Motor neuron (in vitro differentiated cells): ENCODE results near the gene RHBDL3. TPM values are rescaled to one million over a fixed set of nuclear protein-coding genes. Genes with fewer than 3 reads are reported as not detected.
"Not testable (repeated sequence)": the region's sequence is repeated elsewhere in the genome, so short reads cannot be mapped to it uniquely, and the experiment has no call there.

Source experiments
- ATAC-seq, 8 experiments: fragments of 200-7000 bp; cut with Tn5 transposase; replicated peaks in 6 of 8; 2 replicates each; pipeline ENCODE4 v1.8.0; 2021; ENCODE audit warnings: mild to moderate bottlenecking in 8 of 8, moderate library complexity in 8 of 8
- H3K27ac ChIP-seq, 2 donors: fragments of 250-450 bp; sonication (Bioruptor Pico); 2 replicates each; pipeline ENCODE4 v1.9.0; 2021; ENCODE audit warnings: antibody characterized with exemption in 2 of 2, mild to moderate bottlenecking in 2 of 2, moderate library complexity in 1 of 2
- H3K4me1 ChIP-seq, 2 donors: fragments of 250-450 bp; sonication (Bioruptor Pico); replicated peaks in 1 of 2; 2 replicates each; pipeline ENCODE4 v1.6.1; 2021; ENCODE audit warnings: antibody characterized with exemption in 2 of 2, mild to moderate bottlenecking in 2 of 2, moderate library complexity in 1 of 2
- H3K4me3 ChIP-seq, 5 donors: fragments of 250-450 bp; sonication (Bioruptor Pico); 2 replicates each; pipeline ENCODE4 v1.9.0; 2021; ENCODE audit warnings: antibody characterized with exemption in 5 of 5, mild to moderate bottlenecking in 5 of 5, moderate library complexity in 4 of 5
- WGBS, 10 experiments: fragments of 450-650 bp; shearing (Covaris generic); methylation state at CpG; one replicate each; pipeline ENCODE4 v1.0.0; 2022; 5-methylcytosine and 5-hydroxymethylcytosine counted together
- in situ Hi-C, 9 experiments: fragments of 400-800 bp; cut with MboI; loops; one replicate each; pipeline ENCODE4 v1.15.0; 2021; ENCODE audit warnings: low sequenced_read_pairs in 9 of 9, low pct_unique_long_range_greater_than_20kb in 2 of 9; ENCODE audit not compliant: unreplicated experiment in 9 of 9
- total RNA-seq, 8 experiments: library from RNA; unstranded; fragments of 300-600 nt; gene quantifications; 2 replicates each; pipeline versions ENCODE4 v1.2.3 to v1.2.4, GENCODE V29; 2022

Gene RHBDL3
- total RNA-seq, 8 experiments from 2014 or later: 3.2 to 142 (median 19.9) TPM

- Histone ChIP-seq H3K27ac (peak overlapping the region; percentile 81 to 83), H3K4me1 (peaks cover 65 to 67% of the 10 kb centered on the region in 2 donors), H3K4me3 (no peak overlapping the region)
- peak in 5 of 8 experiments; percentile 81 to 86 (median 81) for ATAC-seq
- in situ Hi-C loops: no loop called here
- 0 to 80% (median 20%) methylated on average over 1 to 6 of the region's 10 CpGs; no CpG with 5 or more reads in 3 of the 10 experiments for WGBS, 10 experiments
Measured at GRCh38 chr17:32302860-32303649, 37.4 kb downstream of the RHBDL3 start.

GRCh38 chr17:32303781-32304288 lies 38.2 kb downstream of the RHBDL3 start:
- WGBS, 10 experiments: 0 to 71% (median 33%) methylated on average over 1 of the region's 2 CpGs; no CpG with 5 or more reads in 3 of the 10 experiments
- H3K27ac ChIP-seq: peak overlapping the region; percentile 74 to 81
- peak; percentile 30 to 72 (median 50) for ATAC-seq

GRCh38 chr17:32305049-32305448 lies 39.4 kb downstream of the RHBDL3 start:
- in situ Hi-C loops: no loop called here
- WGBS, 10 experiments: 0 to 67% (median 60%) methylated on average over 1 of the region's 9 CpGs; no CpG with 5 or more reads in 7 of the 10 experiments
- Histone ChIP-seq H3K4me3 (no peak overlapping the region), H3K4me1 (peaks cover 47% of the 10 kb centered on the region in 2 donors), H3K27ac (peak overlapping the region in 1 of 2 donors; percentile 27)
- ATAC-seq: peak in 1 of 8 experiments; percentile 3

More at GRCh38 chr17:32303781-32304288, 38.2 kb downstream of the RHBDL3 start:
- Histone ChIP-seq H3K4me3 (no peak overlapping the region), H3K4me1 (peaks cover 58 to 59% of the 10 kb centered on the region in 2 donors)
- in situ Hi-C loops: no loop called here

GRCh38 chr17:32307658-32308057 lies 42.0 kb downstream of the RHBDL3 start:
- in situ Hi-C loops: no loop called here

GRCh38 chr17:32311028-32311536 lies 45.5 kb downstream of the RHBDL3 start:
- peaks cover 11 to 19% of the 10 kb centered on the region in 2 donors for H3K4me1 ChIP-seq
- no peak overlapping the region for H3K4me3 ChIP-seq
- peak in 6 of 8 experiments; percentile 23 to 78 (median 68) for ATAC-seq
- 8 to 45% (median 15%) methylated on average over 2 to 9 of the region's 9 CpGs; no CpG with 5 or more reads in 5 of the 10 experiments for WGBS, 10 experiments
- H3K27ac ChIP-seq: peak overlapping the region in 1 of 2 donors; percentile 28
- in situ Hi-C loops: loop anchor here in 1 of 9 experiments (10.0 kb wide), 1 partner anchor 56 kb away; no protein-coding TSS in a partner anchor

More at GRCh38 chr17:32307658-32308057, 42.0 kb downstream of the RHBDL3 start:
- Histone ChIP-seq H3K27ac (no peak overlapping the region), H3K4me3 (no peak overlapping the region), H3K4me1 (peaks cover 40 to 44% of the 10 kb centered on the region in 2 donors)
- 60 to 69% (median 67%) methylated on average over 1 to 2 of the region's 4 CpGs; no CpG with 5 or more reads in 7 of the 10 experiments for WGBS, 10 experiments
- no peak for ATAC-seq

GRCh38 chr17:32314636-32315035 lies 49.0 kb downstream of the RHBDL3 start:
- in situ Hi-C loops: loop anchor here in 1 of 9 experiments (10.0 kb wide), 1 partner anchor 60 kb away; no protein-coding TSS in a partner anchor
- no peak for ATAC-seq
- no peak overlapping the region for H3K27ac ChIP-seq
- H3K4me3 ChIP-seq: no peak overlapping the region
- 60 to 100% (median 92%) methylated on average over 1 to 6 of the region's 9 CpGs; no CpG with 5 or more reads in 6 of the 10 experiments for WGBS, 10 experiments
- H3K4me1 ChIP-seq: peaks cover 11 to 20% of the 10 kb centered on the region in 2 donors

- in situ Hi-C loops: loop anchor here in 1 of 9 experiments (10.0 kb wide), 1 partner anchor 60 kb away; no protein-coding TSS in a partner anchor
- Histone ChIP-seq H3K4me1 (peaks cover 11 to 20% of the 10 kb centered on the region in 2 donors), H3K4me3 (no peak overlapping the region), H3K27ac (no peak overlapping the region)
- no peak for ATAC-seq
- WGBS, 10 experiments: 0 to 100% (median 67%) methylated on average over 1 to 4 of the region's 8 CpGs; no CpG with 5 or more reads in 3 of the 10 experiments
Measured at GRCh38 chr17:32315171-32315570, 49.5 kb downstream of the RHBDL3 start.

GRCh38 chr17:32316653-32317052 lies 51.0 kb downstream of the RHBDL3 start:
- not testable (repeated sequence) for H3K27ac ChIP-seq, ATAC-seq, H3K4me3 ChIP-seq
- H3K4me1 ChIP-seq: peaks cover 0 to 12% of the 10 kb centered on the region in 2 donors
- in situ Hi-C loops: loop anchor here in 1 of 9 experiments (10.0 kb wide), 1 partner anchor 62 kb away; no protein-coding TSS in a partner anchor
- WGBS, 10 experiments: 0 to 100% (median 89%) methylated on average over 1 to 5 of the region's 5 CpGs; no CpG with 5 or more reads in 2 of the 10 experiments

- 50 to 94% (median 67%) methylated on average over 1 to 4 of the region's 4 CpGs; no CpG with 5 or more reads in 1 of the 10 experiments for WGBS, 10 experiments
- no peak for ATAC-seq
- Histone ChIP-seq H3K4me3 (no peak overlapping the region), H3K4me1 (peaks cover 0 to 10% of the 10 kb centered on the region in 2 donors), H3K27ac (peak overlapping the region in 1 of 2 donors; percentile 19)
- in situ Hi-C loops: loop anchor here in 1 of 9 experiments (10.0 kb wide), 1 partner anchor 63 kb away; no protein-coding TSS in a partner anchor
Measured at GRCh38 chr17:32317353-32317752, 51.7 kb downstream of the RHBDL3 start.

GRCh38 chr17:32318071-32318470 lies 52.4 kb downstream of the RHBDL3 start:
- 90 to 100% (median 98%) methylated on average over 2 to 4 of the region's 8 CpGs; no CpG with 5 or more reads in 6 of the 10 experiments for WGBS, 10 experiments
- H3K4me1 ChIP-seq: peaks cover 0 to 9% of the 10 kb centered on the region in 2 donors
- no peak overlapping the region for H3K4me3 ChIP-seq
- no peak overlapping the region for H3K27ac ChIP-seq
- in situ Hi-C loops: loop anchor here in 1 of 9 experiments (10.0 kb wide), 1 partner anchor 63 kb away; no protein-coding TSS in a partner anchor
- ATAC-seq: no peak

- Histone ChIP-seq H3K27ac (no peak overlapping the region), H3K4me3 (no peak overlapping the region), H3K4me1 (peaks cover 10 to 18% of the 10 kb centered on the region in 2 donors)
- ATAC-seq: peak; percentile 63 to 96 (median 73)
- in situ Hi-C loops: loop anchor here in 1 of 9 experiments (10.0 kb wide), 1 partner anchor 65 kb away; no protein-coding TSS in a partner anchor
- WGBS, 10 experiments: 0 to 100% (median 67%) methylated on average over 1 to 2 of the region's 5 CpGs; no CpG with 5 or more reads in 4 of the 10 experiments
Measured at GRCh38 chr17:32319548-32319905, 53.9 kb downstream of the RHBDL3 start.

- ATAC-seq, in situ Hi-C loops, H3K27ac ChIP-seq, H3K4me3 ChIP-seq: not testable (repeated sequence)
- H3K4me1 ChIP-seq: peaks cover 11 to 18% of the 10 kb centered on the region in 2 donors
- WGBS, 10 experiments: 68 to 100% (median 100%) methylated on average over 1 to 3 of the region's 6 CpGs; no CpG with 5 or more reads in 5 of the 10 experiments
Measured at GRCh38 chr17:32320080-32320479, 54.4 kb downstream of the RHBDL3 start.
